OCI-LY1 (cell line): Measurements from ENCODE around the gene TYW1B.

ENCODE experiments used
- H2AFZ ChIP-seq: fragments of 200-600 bp; sonication (generic), shearing (Covaris generic); 2 replicates; pipeline ENCODE4 v1.6.0; 2014; ENCODE audit warnings: antibody characterized with exemption, mild to moderate bottlenecking, low read length
- H3F3A ChIP-seq: fragments of 200-600 bp; sonication (generic), shearing (Covaris generic); 2 replicates; pipeline ENCODE4 v1.6.0; 2014; ENCODE audit warnings: mild to moderate bottlenecking, antibody characterized with exemption, low read length, moderate library complexity; ENCODE audit not compliant: insufficient read depth
- H3K27ac ChIP-seq: fragments of 200-600 bp; sonication (generic); 2 replicates; pipeline ENCODE4 v1.5.1; 2014; ENCODE audit warnings: low read length, mixed run types, mild to moderate bottlenecking, low read depth; ENCODE audit not compliant: poor library complexity, severe bottlenecking
- H3K27me3 ChIP-seq: fragments of 200-600 bp; sonication (generic); 2 replicates; pipeline ENCODE4 v1.6.0; 2014; ENCODE audit warnings: antibody characterized with exemption, mild to moderate bottlenecking, low read length, moderate library complexity; ENCODE audit not compliant: insufficient read depth
- H3K36me3 ChIP-seq: fragments of 200-600 bp; sonication (generic); 2 replicates; pipeline ENCODE4 v1.6.1; 2014; ENCODE audit warnings: mild to moderate bottlenecking, antibody characterized with exemption, low read length, moderate library complexity, mixed read lengths; ENCODE audit not compliant: insufficient read depth
- H3K4me1 ChIP-seq: fragments of 200-600 bp; sonication (generic); 2 replicates; pipeline ENCODE4 v1.5.1; 2014; ENCODE audit warnings: mild to moderate bottlenecking, low read length, moderate library complexity; ENCODE audit not compliant: insufficient read depth, severe bottlenecking
- H3K4me2 ChIP-seq: fragments of 200-600 bp; sonication (generic), shearing (Covaris generic); 2 replicates; pipeline ENCODE4 v1.6.1; 2014; ENCODE audit warnings: low read length
- H3K4me3 ChIP-seq: fragments of 200-600 bp; sonication (generic); 2 replicates; pipeline ENCODE4 v1.5.1; 2014; ENCODE audit warnings: low read length, low read depth, mild to moderate bottlenecking, mixed read lengths; ENCODE audit not compliant: poor library complexity, severe bottlenecking
- H3K79me2 ChIP-seq: fragments of 200-600 bp; shearing (Covaris generic); 2 replicates; pipeline ENCODE4 v1.6.1; 2016; ENCODE audit warnings: mixed run types, low read length, mixed read lengths; ENCODE audit not compliant: insufficient read depth
- H3K9ac ChIP-seq: fragments of 200-600 bp; sonication (generic), shearing (Covaris generic); 2 replicates; pipeline ENCODE4 v1.6.1; 2014; ENCODE audit warnings: mild to moderate bottlenecking, low read length, mixed read lengths
- H3K9me2 ChIP-seq: fragments of 200-600 bp; sonication (generic), shearing (Covaris generic); 2 replicates; pipeline ENCODE4 v1.6.1; 2014; ENCODE audit warnings: low read depth, mild to moderate bottlenecking, low read length, mixed read lengths
- H3K9me3 ChIP-seq: fragments of 200-600 bp; shearing (Covaris generic); 2 replicates; pipeline ENCODE4 v1.6.1; 2014; ENCODE audit warnings: low read length, mixed read lengths
- H4K20me1 ChIP-seq: fragments of 200-600 bp; sonication (generic), shearing (Covaris generic); 2 replicates; pipeline ENCODE4 v1.6.0; 2016; ENCODE audit warnings: mild to moderate bottlenecking, low read length; ENCODE audit not compliant: insufficient read depth
- CTCF ChIP-seq: fragments of 200-600 bp; sonication (generic), shearing (Covaris generic); IDR thresholded peaks from 2 replicates; pipeline ENCODE4 v1.5.1; 2017; ENCODE audit warnings: mild to moderate bottlenecking, antibody characterized with exemption, low read length, moderate library complexity, mixed read lengths
- EZH2 ChIP-seq: fragments of 200-600 bp; sonication (generic), shearing (Covaris generic); IDR thresholded peaks from 2 replicates; pipeline ENCODE4 v1.8.0; 2017; ENCODE audit warnings: borderline replicate concordance, mixed run types, mild to moderate bottlenecking, antibody characterized with exemption, low read length, moderate library complexity, mixed read lengths

Gene TYW1B

GRCh38 chr7:72540106-72540611 is 287.8 kb downstream of the TYW1B start:
- no peaks in the 10 kb centered on the region for H4K20me1 ChIP-seq
- no peak overlapping the region for H2AFZ ChIP-seq
- H3K4me3 ChIP-seq, result no peak overlapping the region
- H3K79me2 ChIP-seq, result no peaks in the 10 kb centered on the region
- no peaks in the 10 kb centered on the region for H3K9me2 ChIP-seq
- no peak overlapping the region for H3K27ac ChIP-seq
- TF ChIP-seq CTCF (no peak), EZH2 (no peak)
- no peaks in the 10 kb centered on the region for H3K9me3 ChIP-seq
- H3K4me2 ChIP-seq, result no peak overlapping the region
- no peaks in the 10 kb centered on the region for H3F3A ChIP-seq
- no peak overlapping the region for H3K9ac ChIP-seq
- H3K4me1 ChIP-seq, result no peaks in the 10 kb centered on the region
- H3K36me3 ChIP-seq, result no peaks in the 10 kb centered on the region
- no peaks in the 10 kb centered on the region for H3K27me3 ChIP-seq

- Histone ChIP-seq H3K4me3 (no peak overlapping the region), H3K4me1 (no peaks in the 10 kb centered on the region), H3K27me3 (no peaks in the 10 kb centered on the region), H3K79me2 (no peaks in the 10 kb centered on the region), H3K27ac (no peak overlapping the region), H3K36me3 (no peaks in the 10 kb centered on the region), H2AFZ (no peak overlapping the region), H3F3A (no peaks in the 10 kb centered on the region), H3K9ac (no peak overlapping the region), H3K9me2 (no peaks in the 10 kb centered on the region), H3K4me2 (no peak overlapping the region), H4K20me1 (no peaks in the 10 kb centered on the region), H3K9me3 (no peaks in the 10 kb centered on the region)
- TF ChIP-seq CTCF, result no peak
- TF ChIP-seq EZH2, result no peak
Observed at GRCh38 chr7:72539702-72540101, 288.3 kb downstream of the TYW1B start.

GRCh38 chr7:72538856-72539255 is 289.1 kb downstream of the TYW1B start:
- H3K79me2 ChIP-seq, result no peaks in the 10 kb centered on the region
- H3K4me2 ChIP-seq, result no peak overlapping the region
- TF ChIP-seq EZH2 (no peak), CTCF (no peak)
- H3K27ac ChIP-seq, result no peak overlapping the region
- H4K20me1 ChIP-seq, result no peaks in the 10 kb centered on the region
- H3F3A ChIP-seq, result no peaks in the 10 kb centered on the region
- H3K9me3 ChIP-seq, result no peaks in the 10 kb centered on the region
- H3K9ac ChIP-seq, result no peak overlapping the region
- no peak overlapping the region for H3K4me3 ChIP-seq
- no peaks in the 10 kb centered on the region for H3K9me2 ChIP-seq
- H2AFZ ChIP-seq, result no peak overlapping the region
- no peaks in the 10 kb centered on the region for H3K27me3 ChIP-seq
- no peaks in the 10 kb centered on the region for H3K4me1 ChIP-seq
- no peaks in the 10 kb centered on the region for H3K36me3 ChIP-seq
